H1 (cell line): ENCODE data around the gene TP53TG3D. TPM values are rescaled to one million over a fixed set of nuclear protein-coding genes. Genes with fewer than 3 reads are reported as not detected.
"Not testable (repeated sequence)": the region's sequence is repeated elsewhere in the genome, so short reads cannot be mapped to it uniquely, and the experiment has no call there.

Source experiments
- CTCF ChIA-PET: fragments of 300-600 bp; sonication (Branson Sonifier 250); formaldehyde crosslinking; loops from one replicate; lab custom pipeline; 2021; ENCODE audit not compliant: partially characterized antibody; lab: Charles Lee
- POLR2A ChIA-PET: fragments of 300-600 bp; sonication (Branson Sonifier 250); formaldehyde crosslinking; loops from one replicate; lab custom pipeline; 2021; ENCODE audit warnings: inconsistent platforms; ENCODE audit not compliant: partially characterized antibody; lab: Charles Lee
- DNase-seq, 2 experiments: peaks; one replicate each; pipeline versions ENCODE4 v3.0.0 to v3.0.0-alpha.2; 2010 to 2022; ENCODE audit warnings: low spot score in 2 of 2, low read depth in 1 of 2, mixed read lengths in 1 of 2
- FAIRE-seq: peaks from 2 replicates; lab custom pipeline; 2011; peaks lifted over from hg19 to GRCh38; lab: Jason Lieb, UNC
- H2AFZ ChIP-seq: 2 replicates; pipeline ENCODE4 v1.8.1; 2012; ENCODE audit warnings: low read length, inconsistent platforms
- H2AK5ac ChIP-seq: 2 replicates; pipeline ENCODE4 v1.6.1; 2013; ENCODE audit warnings: low read depth, low read length
- H2BK120ac ChIP-seq: replicated peaks from 2 replicates; pipeline ENCODE3; 2013; ENCODE audit warnings: low read depth, low read length, inconsistent platforms
- H2BK12ac ChIP-seq: 2 replicates; pipeline ENCODE4 v1.6.1; 2013; ENCODE audit warnings: low read depth, low read length
- H2BK15ac ChIP-seq: 2 replicates; pipeline ENCODE4 v1.6.1; 2013; ENCODE audit warnings: low read length
- H2BK20ac ChIP-seq: 2 replicates; pipeline ENCODE4 v1.6.1; 2013; ENCODE audit warnings: low read length
- H2BK5ac ChIP-seq: 2 replicates; pipeline ENCODE4 v1.6.1; 2013; ENCODE audit warnings: low read depth, low read length
- H3K14ac ChIP-seq: 2 replicates; pipeline ENCODE4 v1.6.1; 2013; ENCODE audit warnings: inconsistent platforms; ENCODE audit not compliant: insufficient read length
- H3K18ac ChIP-seq: 2 replicates; pipeline ENCODE4 v1.6.1; 2013; ENCODE audit warnings: low read length; ENCODE audit errors: extremely low read depth
- H3K23ac ChIP-seq: 2 replicates; pipeline ENCODE4 v1.6.1; 2013; ENCODE audit warnings: inconsistent platforms; ENCODE audit not compliant: insufficient read length
- H3K23me2 ChIP-seq: 2 replicates; pipeline ENCODE4 v1.6.1; 2013; ENCODE audit warnings: low read depth, low read length
- H3K27ac ChIP-seq: 2 replicates; pipeline ENCODE4 v1.6.1; 2011; ENCODE audit warnings: low read depth, low read length, inconsistent platforms
- H3K27me3 ChIP-seq, 4 experiments: replicated peaks in 1 of 4; 1 replicate in 1 of 4; 2 replicates in 3 of 4; pipeline versions ENCODE4 v1.6.1 to v1.8.1; 2011 to 2013; ENCODE audit warnings: low read length in 3 of 4, mild to moderate bottlenecking in 3 of 4, inconsistent platforms in 2 of 4, mixed read lengths in 2 of 4, moderate library complexity in 1 of 4; ENCODE audit not compliant: control insufficient read depth in 3 of 4, insufficient read depth in 3 of 4; ENCODE audit errors: extremely low read depth in 1 of 4
- H3K36me3 ChIP-seq, 4 experiments: 2 replicates each; pipeline versions ENCODE4 v1.6.1 to v1.8.1; 2011 to 2013; ENCODE audit warnings: mild to moderate bottlenecking in 4 of 4, low read length in 3 of 4, moderate library complexity in 2 of 4, control low read depth in 1 of 4, inconsistent platforms in 1 of 4; ENCODE audit not compliant: insufficient read depth in 4 of 4, control insufficient read depth in 2 of 4
- H3K4ac ChIP-seq: replicated peaks from 2 replicates; pipeline ENCODE3; 2013; ENCODE audit warnings: low read length, low read depth, mixed read lengths, inconsistent platforms; ENCODE audit not compliant: insufficient read length
- H3K4me1 ChIP-seq, 4 experiments: replicated peaks in 1 of 4; 1 replicate in 1 of 4; 2 replicates in 3 of 4; pipeline versions ENCODE4 v1.6.1 to v1.8.1; 2011 to 2013; ENCODE audit warnings: low read length in 3 of 4, inconsistent platforms in 2 of 4, mixed read lengths in 1 of 4; ENCODE audit not compliant: insufficient read depth in 4 of 4, control insufficient read depth in 3 of 4
- H3K4me2 ChIP-seq, 2 experiments: 2 replicates each; pipeline versions ENCODE4 v1.6.1 to v1.8.1; 2011 to 2013; ENCODE audit warnings: low read depth in 2 of 2, low read length in 2 of 2, control low read depth in 1 of 2, inconsistent platforms in 1 of 2, mild to moderate bottlenecking in 1 of 2; ENCODE audit not compliant: insufficient read depth in 1 of 2
- H3K4me3 ChIP-seq, 4 experiments: fragments of 200-600, 300-600 bp in 1 of 4; sonication (generic), shearing (Covaris generic), sonication (Bioruptor Twin) in 1 of 4; 2 replicates each; pipeline versions ENCODE4 v1.5.1 to v1.8.1; 2011 to 2016; ENCODE audit warnings: low read length in 4 of 4, low read depth in 3 of 4, control low read depth in 2 of 4, inconsistent platforms in 2 of 4, mild to moderate bottlenecking in 2 of 4, mixed read lengths in 1 of 4, moderate library complexity in 1 of 4; ENCODE audit not compliant: insufficient read depth in 2 of 4; ENCODE audit errors: extremely low read depth in 1 of 4
- H3K56ac ChIP-seq: replicated peaks from 2 replicates; pipeline ENCODE3; 2013; ENCODE audit warnings: low read depth, mild to moderate bottlenecking, mixed read lengths, low read length, inconsistent platforms; ENCODE audit not compliant: insufficient read length
- H3K79me1 ChIP-seq: 2 replicates; pipeline ENCODE4 v1.6.1; 2013; ENCODE audit warnings: low read depth, low read length, control low read depth
- H3K79me2 ChIP-seq, 2 experiments: 2 replicates each; pipeline versions ENCODE4 v1.6.1 to v1.8.1; 2012 to 2013; ENCODE audit warnings: low read length in 2 of 2, mild to moderate bottlenecking in 2 of 2, inconsistent platforms in 1 of 2; ENCODE audit not compliant: insufficient read depth in 2 of 2, control insufficient read depth in 1 of 2
- H3K9ac ChIP-seq, 4 experiments: replicated peaks in 1 of 4; 1 replicate in 1 of 4; 2 replicates in 3 of 4; pipeline versions ENCODE4 v1.6.1 to v1.8.1; 2011 to 2013; ENCODE audit warnings: low read depth in 3 of 4, low read length in 3 of 4, control low read depth in 2 of 4, mild to moderate bottlenecking in 2 of 4, moderate library complexity in 2 of 4, inconsistent platforms in 1 of 4; ENCODE audit errors: extremely low read depth in 1 of 4
- H3K9me3 ChIP-seq, 2 experiments: 2 replicates each; pipeline versions ENCODE4 v1.6.1 to v1.8.1; 2012 to 2013; ENCODE audit warnings: mild to moderate bottlenecking in 2 of 2, moderate library complexity in 2 of 2, control low read depth in 1 of 2, inconsistent platforms in 1 of 2, low read depth in 1 of 2, low read length in 1 of 2, mixed read lengths in 1 of 2; ENCODE audit not compliant: insufficient read depth in 2 of 2
- H4K20me1 ChIP-seq, 2 experiments: replicated peaks in 1 of 2; 2 replicates each; pipeline versions ENCODE3 to v1.8.1; 2011 to 2013; ENCODE audit warnings: inconsistent platforms in 2 of 2, low read length in 2 of 2, mild to moderate bottlenecking in 1 of 2; ENCODE audit not compliant: insufficient read depth in 2 of 2, control insufficient read depth in 1 of 2
- H4K5ac ChIP-seq: 2 replicates; pipeline ENCODE4 v1.6.1; 2013; ENCODE audit warnings: low read length, low read depth, mixed read lengths, inconsistent platforms; ENCODE audit not compliant: insufficient read length
- H4K8ac ChIP-seq: 2 replicates; pipeline ENCODE4 v1.8.0; 2013; ENCODE audit warnings: mild to moderate bottlenecking, moderate library complexity, low read length, inconsistent platforms; ENCODE audit not compliant: insufficient read depth; ENCODE audit errors: extremely low read depth
- H4K91ac ChIP-seq: replicated peaks from 2 replicates; pipeline ENCODE3; 2013; ENCODE audit warnings: low read length, mixed read lengths, inconsistent platforms; ENCODE audit not compliant: insufficient read length
- WGBS, 2 experiments: shearing (Covaris generic) in 1 of 2; methylation state at CpG; one replicate each; pipeline versions ENCODE4 v1.1.6 to v1.1.7; 2013 to 2015; ENCODE audit warnings: low lambda C conversion rate in 2 of 2, mixed read lengths in 2 of 2, inconsistent platforms in 1 of 2, low coverage in 1 of 2, missing lambda C conversion rate in 1 of 2; ENCODE audit not compliant: insufficient replicate concordance in 2 of 2, insufficient coverage in 1 of 2, insufficient read length in 1 of 2; ENCODE audit errors: extremely low coverage in 1 of 2, missing lambda C conversion rate in 1 of 2; 5-methylcytosine and 5-hydroxymethylcytosine counted together
- polyA plus RNA-seq, 7 experiments: library from polyadenylated mRNA; depleted of rRNA in 3 of 7; stranded (reverse) in 5 of 7; unstranded in 2 of 7; fragments of >200 nt in 5 of 7; fragments of 200-250 nt in 2 of 7; gene quantifications; 1 replicate in 5 of 7; 2 replicates in 1 of 7; 4 replicates in 1 of 7; pipeline versions ENCODE4 v1.2.1 to v1.2.3, GENCODE V29; 2011 to 2013; ENCODE audit warnings: missing spikeins in 2 of 7, mixed read lengths in 2 of 7
- total RNA-seq: library from RNA; stranded (reverse); fragmentation: NEBNext Ultra II Directional; extraction: Animal tissue kit (Norgen Biotek cat#: 25700); gene quantifications from 2 replicates; pipeline ENCODE4 v1.2.1, GENCODE V29; 2021

TP53TG3D gene
- total and polyA plus RNA-seq, 2 of the 8 experiments (the other 6 are each of a cell fraction or from before 2014, with no cell fraction given): not detected

DNA sequence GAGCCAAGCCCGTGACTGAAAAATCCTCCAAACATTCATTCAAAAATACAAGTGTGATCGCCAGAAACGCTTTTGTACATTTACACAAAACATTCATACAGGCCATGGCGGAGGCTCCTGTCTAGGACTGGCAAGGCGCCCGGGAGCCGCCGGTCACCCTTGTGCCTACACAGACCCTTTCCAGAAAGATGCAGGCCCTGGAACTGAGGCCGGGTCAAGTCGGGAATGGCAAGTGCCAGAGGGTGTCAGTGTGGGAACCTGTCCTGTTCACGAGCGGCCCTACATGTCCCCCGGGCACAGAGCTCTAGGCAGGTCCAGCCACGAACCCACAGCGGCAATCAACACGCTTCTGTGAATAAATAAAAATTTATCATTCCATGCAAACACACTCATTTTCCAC is 36.1 kb downstream of the TP53TG3D start:
- H2AK5ac ChIP-seq, H2AFZ ChIP-seq, H2BK15ac ChIP-seq, H4K5ac ChIP-seq, H2BK120ac ChIP-seq, H3K56ac ChIP-seq, H4K91ac ChIP-seq, H3K4ac ChIP-seq, H3K4me1 ChIP-seq, H3K4me3 ChIP-seq, H3K23me2 ChIP-seq, H3K79me2 ChIP-seq, POLR2A ChIA-PET, H3K18ac ChIP-seq, FAIRE-seq, H3K79me1 ChIP-seq, H3K4me2 ChIP-seq, H2BK12ac ChIP-seq, H3K27ac ChIP-seq, H3K14ac ChIP-seq, H3K23ac ChIP-seq, H2BK20ac ChIP-seq, H3K27me3 ChIP-seq, H2BK5ac ChIP-seq, H3K36me3 ChIP-seq, H3K9ac ChIP-seq, H4K8ac ChIP-seq, CTCF ChIA-PET, DNase-seq, H4K20me1 ChIP-seq: not testable (repeated sequence)
- 89% methylated on average over 7 of the region's 16 CpGs; no CpG with 5 or more reads in 1 of the 2 experiments for WGBS, 2 experiments
- peaks cover 0 to 29% of the 10 kb centered on the region in 2 experiments; a peak in 1 of 4 replicates for H3K9me3 ChIP-seq

DNA sequence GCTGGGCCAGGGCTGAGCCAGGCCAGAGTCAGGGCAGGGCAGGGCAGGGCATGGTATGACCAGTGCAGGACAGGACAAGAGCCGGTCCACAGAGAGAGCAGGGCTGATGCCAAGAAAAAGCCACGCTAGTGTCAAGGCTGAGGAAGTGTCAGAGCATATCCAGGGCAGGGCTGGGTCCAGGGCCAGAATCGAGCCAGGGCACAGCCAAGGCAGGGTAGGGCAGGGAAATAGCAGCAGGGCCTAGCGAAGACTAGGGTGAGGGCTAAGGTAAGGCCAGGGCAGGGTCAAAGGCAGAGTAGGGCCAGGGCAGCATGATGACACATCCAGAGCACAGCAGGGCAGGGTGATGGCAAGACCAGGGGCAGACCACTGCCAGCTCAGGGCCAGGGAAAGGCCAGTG is 49.7 kb downstream of the TP53TG3D start:
- POLR2A ChIA-PET, H2AK5ac ChIP-seq, DNase-seq, FAIRE-seq, H3K4ac ChIP-seq, H3K36me3 ChIP-seq, CTCF ChIA-PET, H3K18ac ChIP-seq, H2BK12ac ChIP-seq, H3K56ac ChIP-seq, H2AFZ ChIP-seq, H3K27me3 ChIP-seq, H3K79me2 ChIP-seq, H3K79me1 ChIP-seq, H2BK20ac ChIP-seq, H2BK15ac ChIP-seq, H4K5ac ChIP-seq, H2BK120ac ChIP-seq, H3K9me3 ChIP-seq, H3K4me3 ChIP-seq, H4K20me1 ChIP-seq, H3K23ac ChIP-seq, H4K91ac ChIP-seq, H3K14ac ChIP-seq, H3K9ac ChIP-seq, H4K8ac ChIP-seq, H3K23me2 ChIP-seq, H2BK5ac ChIP-seq, H3K27ac ChIP-seq, H3K4me1 ChIP-seq, H3K4me2 ChIP-seq: not testable (repeated sequence)
- no CpG with 5 or more reads among the region's 4 CpGs for WGBS, 2 experiments
